Measurements from ENCODE around the gene WNK2. TPM values are rescaled to one million over a fixed set of nuclear protein-coding genes. Genes with fewer than 3 reads are reported as not detected.

Gene WNK2
- total and polyA plus RNA-seq, 2 of the 4 experiments (the other 2 are of a cell fraction): not detected

- no CpG with 5 or more reads among the region's 13 CpGs for WGBS, 2 experiments (ENCODE audit: extremely low coverage in 2 of 2, insufficient read length in 1 of 2)
- POLR2A ChIA-PET (ENCODE audit: unreplicated experiment): no interaction called here
- Histone ChIP-seq H3K4me1 (ENCODE audit: control insufficient read depth, insufficient read depth, low read length) (peaks cover 3% of the 10 kb centered on the region; the same call in 1 of the 2 replicates), H2AK5ac (ENCODE audit: low read depth, low read length) (no peak overlapping the region), H3K36me3 (ENCODE audit: control insufficient read depth, insufficient read depth, low read length) (no peaks in the 10 kb centered on the region), H4K5ac (ENCODE audit: low read depth, low read length) (no peak overlapping the region), H3K4ac (ENCODE audit: low read depth, low read length) (no peak overlapping the region), H3K9me1 (ENCODE audit: insufficient read depth, low read length) (no peaks in the 10 kb centered on the region), H3K27ac (ENCODE audit: insufficient read depth, low read length) (no peak overlapping the region), H2BK5ac (ENCODE audit: low read depth, low read length, poor library complexity, severe bottlenecking) (no peak overlapping the region), H2BK20ac (ENCODE audit: low read depth, low read length) (no peak overlapping the region), H2AFZ (replicated peaks; ENCODE audit: low read length, poor library complexity) (no peak overlapping the region), H2AK9ac (replicated peaks; ENCODE audit: low read depth, low read length, poor library complexity) (no peak overlapping the region), H2BK15ac (ENCODE audit: low read depth, low read length) (no peak overlapping the region), H4K91ac (ENCODE audit: insufficient read depth, low read depth, low read length) (no peak overlapping the region), H4K8ac (ENCODE audit: low read depth in 2 of 2, low read length in 2 of 2) (no peak overlapping the region), H4K20me1 (ENCODE audit: insufficient read depth, low read length) (0 out of 2 replicates have a peak, but pooled peaks cover 3% of the 10 kb centered on the region), H3K9ac (ENCODE audit: low read depth, low read length) (no peak overlapping the region), H3K79me1 (ENCODE audit: low read depth in 1 of 2, low read length in 2 of 2) (no peaks in the 10 kb centered on the region), H3K56ac (ENCODE audit: extremely low read depth, insufficient read depth, low read length) (no peak overlapping the region), H3K18ac (ENCODE audit: low read depth, low read length) (no peak overlapping the region), H2BK120ac (ENCODE audit: low read depth, low read length) (no peak overlapping the region), H3K4me2 (ENCODE audit: low read depth, low read length) (no peak overlapping the region), H3K27me3 (ENCODE audit: control insufficient read depth, insufficient read depth, low read length) (peaks cover 9% of the 10 kb centered on the region), H3K4me3 (ENCODE audit: insufficient read depth, low read depth, low read length) (no peak overlapping the region), H3K14ac (replicated peaks; ENCODE audit: low read depth, low read length) (no peak overlapping the region), H3K9me3 (ENCODE audit: control insufficient read depth, insufficient read depth, low read length) (no peaks in the 10 kb centered on the region), H3K23ac (ENCODE audit: low read depth, low read length) (no peak overlapping the region)
- BruUV-seq (replicated peaks): no TSS peak
- dilution Hi-C loops (cut with HindIII; ENCODE audit: low sequenced_read_pairs, unreplicated experiment) (no loop called here), intact Hi-C loops (cut with micrococcal nuclease) (loop anchor here (10.0 kb wide), 2 partner anchors 209 to 801 kb away; no protein-coding TSS in a partner anchor), in situ Hi-C loops (cut with MboI; ENCODE audit: low sequenced_read_pairs) (loop anchor here (5.0 to 25.0 kb wide), 2 partner anchors 143 to 798 kb away; partner anchors contain the start of gene BARX1)
- no peak for ATAC-seq (ENCODE audit: low read depth)
- DNase-seq: no peak
- CTCF ChIA-PET: no interaction called here
- TF ChIP-seq BHLHE40 (IDR thresholded peaks at IDR 0.05; ENCODE audit: low read depth, low read length) (no peak), RFX5 (IDR thresholded peaks at IDR 0.05; ENCODE audit: low read depth, low read length) (no peak), NFE2L2 (IDR thresholded peaks at IDR 0.05; ENCODE audit: low read depth, low read length) (no peak), USF2 (IDR thresholded peaks at IDR 0.05; ENCODE audit: low read depth, low read length) (no peak), CTCF (conservative IDR thresholded peaks at IDR 0.05; ENCODE audit: low read depth, low read length) (no peak), CHD1 (IDR thresholded peaks at IDR 0.05; ENCODE audit: low read depth, low read length) (no peak), CEBPB (IDR thresholded peaks at IDR 0.05; ENCODE audit: low read depth, low read length) (no peak), RCOR1 (IDR thresholded peaks at IDR 0.05; ENCODE audit: insufficient replicate concordance, low read length) (no peak), MAFK (IDR thresholded peaks at IDR 0.05; ENCODE audit: low read depth, low read length) (no peak)
These were observed 19.9 kb upstream of the WNK2 start for GRCh38 chr9:93164085-93164484.

Measured in IMR-90 (cell line).